SH-SY5Y (cell line): Measurements from ENCODE around the gene YPEL2.

Experiments
- GATA2 ChIP-seq: IDR thresholded peaks from 2 replicates; pipeline ENCODE4 v1.6.1; 2011; ENCODE audit warnings: mild to moderate bottlenecking, low read depth, low read length
- GATA3 ChIP-seq: IDR thresholded peaks from 2 replicates; pipeline ENCODE4 v1.6.1; 2011; ENCODE audit warnings: low read depth, mild to moderate bottlenecking, low read length, moderate library complexity

DNA sequence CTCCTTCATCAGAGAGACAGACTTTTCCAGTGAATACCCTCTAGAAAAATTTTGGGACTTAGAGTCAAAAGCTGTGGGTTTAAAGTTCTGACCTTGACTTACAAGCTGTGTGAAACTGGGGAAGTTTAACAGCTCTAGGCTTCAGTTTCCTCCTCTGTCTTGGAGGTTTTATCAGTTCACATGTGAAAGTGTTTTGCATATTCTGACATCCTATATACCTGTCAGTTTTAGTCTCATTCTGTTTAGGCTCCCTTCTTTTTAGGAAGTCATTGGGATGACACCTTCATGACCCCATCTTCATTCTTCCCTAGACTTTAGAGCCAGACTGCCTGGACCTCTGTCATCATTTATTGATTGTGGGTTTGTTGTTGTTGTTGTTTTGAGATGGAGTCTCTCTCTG lies 44.4 kb downstream of the YPEL2 start:
- TF ChIP-seq GATA2 (no peak), GATA3 (no peak)
